Lower leg skin (tissue), 4 donors: ENCODE data around the gene PCDHA4. TPM values are rescaled to one million over a fixed set of nuclear protein-coding genes. Genes with fewer than 3 reads are reported as not detected.
"Not testable (repeated sequence)": the region's sequence is repeated elsewhere in the genome, so short reads cannot be mapped to it uniquely, and the experiment has no call there.

Experiments used
- DNase-seq, 2 donors: peaks; one replicate each; pipeline ENCODE4 v3.0.0-alpha.2; 2019; ENCODE audit warnings: low spot score in 2 of 2
- H3K4me3 ChIP-seq: fragments of 200-600 bp; sonication (generic); 2 replicates; pipeline ENCODE4 v1.5.1; 2017; ENCODE audit warnings: mild to moderate bottlenecking, low read depth; ENCODE audit not compliant: poor library complexity, severe bottlenecking
- POLR2A ChIP-seq, 2 donors: fragments of 450-650 bp; IDR thresholded peaks; one replicate each; pipeline ENCODE4 v1.6.1; 2016 to 2017; ENCODE audit warnings: antibody characterized with exemption in 2 of 2, mild to moderate bottlenecking in 1 of 2, moderate library complexity in 1 of 2
- WGBS, 2 donors: methylation state at CpG; one replicate each; pipeline ENCODE4 v1.1.5; 2018; 5-methylcytosine and 5-hydroxymethylcytosine counted together
- intact Hi-C: fragments of 100-400 bp; cut with DNase I; formaldehyde crosslinking; loops from one replicate; pipeline ENCODE4 v1.15.0; 2023; ENCODE audit warnings: low total_unique reads
- total RNA-seq, 4 donors: library from RNA; depleted of rRNA; stranded (reverse); fragments of >200 nt; gene quantifications; one replicate each; pipeline ENCODE4 v1.1.0, GENCODE V29; 2016
- TF ChIP-seq, protein P1 (sequence below), 3 donors: fragments of 450-650 bp; IDR thresholded peaks; one replicate each; pipeline ENCODE4 v1.5.1; 2016; ENCODE audit warnings: antibody characterized with exemption in 3 of 3, mild to moderate bottlenecking in 3 of 3, moderate library complexity in 2 of 3

Gene PCDHA4
- total RNA-seq, 4 donors from 2014 or later: 0.08 to 0.58 (median 0.23) TPM; not detected in 1

DNA sequence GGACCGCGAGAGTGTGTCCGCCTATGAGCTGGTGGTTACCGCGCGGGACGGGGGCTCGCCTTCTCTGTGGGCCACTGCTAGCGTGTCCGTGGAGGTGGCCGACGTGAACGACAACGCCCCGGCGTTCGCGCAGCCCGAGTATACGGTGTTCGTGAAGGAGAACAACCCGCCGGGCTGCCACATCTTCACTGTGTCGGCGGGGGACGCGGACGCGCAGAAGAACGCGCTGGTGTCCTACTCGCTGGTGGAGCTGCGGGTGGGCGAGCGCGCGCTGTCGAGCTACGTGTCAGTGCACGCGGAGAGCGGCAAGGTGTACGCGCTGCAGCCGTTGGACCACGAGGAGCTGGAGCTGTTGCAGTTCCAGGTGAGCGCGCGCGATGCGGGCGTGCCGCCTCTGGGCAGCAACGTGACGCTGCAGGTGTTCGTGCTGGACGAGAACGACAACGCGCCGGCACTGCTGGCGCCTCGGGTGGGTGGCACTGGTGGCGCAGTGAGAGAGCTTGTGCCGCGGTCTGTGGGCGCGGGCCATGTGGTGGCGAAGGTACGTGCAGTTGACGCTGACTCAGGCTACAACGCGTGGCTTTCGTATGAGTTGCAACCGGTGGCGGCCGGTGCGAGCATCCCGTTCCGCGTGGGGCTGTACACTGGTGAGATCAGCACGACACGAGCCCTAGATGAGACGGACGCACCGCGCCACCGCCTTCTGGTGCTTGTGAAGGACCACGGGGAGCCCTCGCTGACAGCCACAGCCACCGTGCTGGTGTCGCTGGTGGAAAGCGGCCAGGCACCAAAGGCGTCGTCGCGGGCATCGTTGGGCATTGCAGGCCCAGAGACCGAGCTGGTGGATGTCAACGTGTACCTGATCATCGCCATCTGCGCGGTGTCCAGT is 29.0 kb downstream of the PCDHA4 start:
- DNase-seq: no peak
- no peak overlapping the region for H3K4me3 ChIP-seq
- TF ChIP-seq POLR2A (IDR thresholded peaks at IDR 0.05): no peak
- TF ChIP-seq, protein P1, sequence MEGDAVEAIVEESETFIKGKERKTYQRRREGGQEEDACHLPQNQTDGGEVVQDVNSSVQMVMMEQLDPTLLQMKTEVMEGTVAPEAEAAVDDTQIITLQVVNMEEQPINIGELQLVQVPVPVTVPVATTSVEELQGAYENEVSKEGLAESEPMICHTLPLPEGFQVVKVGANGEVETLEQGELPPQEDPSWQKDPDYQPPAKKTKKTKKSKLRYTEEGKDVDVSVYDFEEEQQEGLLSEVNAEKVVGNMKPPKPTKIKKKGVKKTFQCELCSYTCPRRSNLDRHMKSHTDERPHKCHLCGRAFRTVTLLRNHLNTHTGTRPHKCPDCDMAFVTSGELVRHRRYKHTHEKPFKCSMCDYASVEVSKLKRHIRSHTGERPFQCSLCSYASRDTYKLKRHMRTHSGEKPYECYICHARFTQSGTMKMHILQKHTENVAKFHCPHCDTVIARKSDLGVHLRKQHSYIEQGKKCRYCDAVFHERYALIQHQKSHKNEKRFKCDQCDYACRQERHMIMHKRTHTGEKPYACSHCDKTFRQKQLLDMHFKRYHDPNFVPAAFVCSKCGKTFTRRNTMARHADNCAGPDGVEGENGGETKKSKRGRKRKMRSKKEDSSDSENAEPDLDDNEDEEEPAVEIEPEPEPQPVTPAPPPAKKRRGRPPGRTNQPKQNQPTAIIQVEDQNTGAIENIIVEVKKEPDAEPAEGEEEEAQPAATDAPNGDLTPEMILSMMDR (IDR thresholded peaks at IDR 0.05): no peak
- intact Hi-C loops: no loop called here
- WGBS, 2 donors: 51 to 56% methylated on average over 71 to 100 of the region's 103 CpGs

DNA sequence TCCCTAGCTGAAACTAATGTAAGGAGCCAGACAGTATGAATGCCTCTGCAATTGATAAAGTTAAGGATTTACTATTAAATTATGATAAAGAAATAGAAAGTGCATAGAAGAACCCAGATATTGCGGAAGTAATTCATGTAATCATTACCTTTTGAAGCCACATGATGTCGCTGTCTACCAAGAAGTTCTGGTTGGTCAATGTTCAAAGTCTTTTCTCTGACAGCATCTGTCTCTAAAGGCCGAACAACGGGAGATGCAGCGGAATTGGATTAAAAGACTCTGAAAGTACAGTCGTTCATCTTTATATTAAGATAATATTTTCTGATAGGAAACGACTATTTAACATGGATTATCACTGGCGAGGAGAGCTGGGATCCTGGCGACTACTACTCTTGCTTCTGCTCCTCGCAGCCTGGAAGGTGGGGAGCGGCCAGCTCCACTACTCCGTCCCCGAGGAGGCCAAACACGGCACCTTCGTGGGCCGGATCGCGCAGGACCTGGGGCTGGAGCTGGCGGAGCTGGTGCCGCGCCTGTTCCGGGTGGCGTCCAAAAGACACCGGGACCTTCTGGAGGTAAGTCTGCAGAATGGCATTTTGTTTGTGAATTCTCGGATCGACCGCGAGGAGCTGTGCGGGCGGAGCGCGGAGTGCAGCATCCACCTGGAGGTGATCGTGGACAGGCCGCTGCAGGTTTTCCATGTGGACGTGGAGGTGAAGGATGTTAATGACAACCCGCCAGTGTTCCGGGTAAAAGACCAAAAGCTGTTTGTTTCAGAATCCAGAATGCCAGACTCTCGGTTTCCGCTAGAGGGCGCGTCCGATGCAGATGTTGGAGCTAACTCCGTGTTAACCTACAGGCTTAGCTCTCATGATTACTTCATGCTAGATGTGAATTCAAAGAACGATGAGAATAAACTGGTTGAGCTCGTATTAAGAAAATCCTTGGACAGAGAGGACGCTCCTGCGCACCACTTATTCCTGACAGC is 34.4 kb downstream of the PCDHA4 start, which contains the start of gene PCDHA8:
PCDHA8 (plus strand) TSS at position 210 of the 985 bp plus-strand sequence; CDS start at position 345, 135 bp downstream.
- no peak for DNase-seq
- TF ChIP-seq POLR2A (IDR thresholded peaks at IDR 0.05): no peak
- TF ChIP-seq, protein P1 (IDR thresholded peaks at IDR 0.05): no peak
- intact Hi-C loops: no loop called here
- H3K4me3 ChIP-seq: no peak within 1 kb of the TSS
- 25 to 29% methylated on average over 46 to 47 of the region's 47 CpGs for WGBS, 2 donors

DNA sequence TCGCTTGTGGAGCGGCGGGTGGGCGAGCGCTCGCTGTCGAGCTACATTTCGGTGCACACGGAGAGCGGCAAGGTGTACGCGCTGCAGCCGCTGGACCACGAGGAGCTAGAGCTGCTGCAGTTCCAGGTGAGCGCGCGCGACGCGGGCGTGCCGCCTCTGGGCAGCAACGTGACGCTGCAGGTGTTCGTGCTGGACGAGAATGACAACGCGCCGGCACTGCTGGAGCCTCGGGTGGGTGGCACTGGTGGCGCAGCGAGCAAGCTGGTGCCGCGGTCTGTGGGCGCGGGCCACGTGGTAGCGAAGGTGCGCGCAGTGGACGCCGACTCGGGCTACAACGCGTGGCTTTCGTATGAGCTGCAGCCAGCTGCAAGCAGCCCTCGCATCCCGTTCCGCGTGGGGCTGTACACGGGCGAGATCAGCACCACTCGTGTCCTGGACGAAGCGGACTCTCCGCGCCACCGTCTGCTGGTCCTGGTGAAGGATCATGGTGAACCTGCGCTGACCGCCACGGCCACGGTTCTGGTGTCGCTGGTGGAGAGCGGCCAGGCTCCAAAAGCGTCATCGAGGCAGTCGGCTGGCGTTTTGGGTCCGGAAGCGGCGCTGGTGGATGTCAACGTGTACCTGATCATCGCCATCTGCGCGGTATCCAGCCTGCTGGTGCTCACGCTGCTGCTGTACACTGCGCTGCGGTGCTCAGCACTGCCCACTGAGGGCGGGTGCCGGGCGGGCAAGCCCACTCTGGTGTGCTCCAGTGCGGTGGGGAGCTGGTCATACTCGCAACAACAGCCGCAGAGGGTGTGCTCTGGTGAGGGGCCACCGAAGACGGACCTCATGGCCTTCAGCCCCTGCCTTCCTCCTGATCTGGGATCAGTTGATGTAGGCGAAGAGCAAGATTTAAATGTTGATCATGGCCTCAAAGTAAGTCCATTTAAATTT is 36.2 kb downstream of the PCDHA4 start:
- no peak for DNase-seq
- 42 to 61% methylated on average over 42 to 76 of the region's 87 CpGs for whole genome bisulfite sequencing, 2 donors

DNA sequence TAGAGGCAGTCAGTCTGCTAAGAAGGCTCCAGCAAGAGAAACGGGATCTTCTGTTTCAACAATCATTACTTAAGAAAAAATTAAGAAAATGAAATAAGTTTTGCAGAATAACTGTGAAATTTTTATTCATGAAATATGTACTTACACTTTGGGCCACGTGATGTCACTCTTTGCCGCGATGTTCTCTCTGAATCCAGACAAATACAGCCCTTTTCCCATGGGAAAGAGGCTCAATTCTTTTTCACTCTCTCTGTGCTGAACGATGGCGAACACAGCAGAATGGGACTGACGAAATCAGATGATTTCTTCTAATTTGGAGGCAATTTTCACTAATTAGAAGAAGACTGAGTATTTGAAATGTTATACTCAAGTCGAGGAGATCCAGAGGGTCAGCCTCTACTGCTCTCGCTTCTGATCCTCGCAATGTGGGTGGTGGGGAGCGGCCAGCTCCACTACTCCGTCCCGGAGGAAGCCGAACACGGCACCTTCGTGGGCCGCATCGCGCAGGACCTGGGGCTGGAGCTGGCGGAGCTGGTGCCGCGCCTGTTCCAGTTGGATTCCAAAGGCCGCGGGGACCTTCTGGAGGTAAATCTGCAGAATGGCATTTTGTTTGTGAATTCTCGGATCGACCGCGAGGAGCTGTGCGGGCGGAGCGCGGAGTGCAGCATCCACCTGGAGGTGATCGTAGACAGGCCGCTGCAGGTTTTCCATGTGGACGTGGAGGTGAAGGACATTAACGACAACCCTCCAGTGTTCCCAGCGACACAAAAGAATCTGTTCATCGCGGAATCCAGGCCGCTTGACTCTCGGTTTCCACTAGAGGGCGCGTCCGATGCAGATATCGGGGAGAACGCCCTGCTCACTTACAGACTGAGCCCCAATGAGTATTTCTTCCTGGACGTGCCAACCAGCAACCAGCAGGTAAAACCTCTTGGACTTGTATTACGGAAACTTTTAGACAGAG is 41.6 kb downstream of the PCDHA4 start, which contains the start of gene PCDHA9:
PCDHA9 (plus strand) TSS at position 244 of the 964 bp plus-strand sequence; CDS start at position 358, 114 bp downstream.
- DNase-seq, intact Hi-C loops, H3K4me3 ChIP-seq: not testable (repeated sequence)
- 25% methylated on average over 28 to 37 of the region's 48 CpGs for WGBS, 2 donors

More for the DNA sequence above, 36.2 kb downstream of the PCDHA4 start:
- intact Hi-C loops: no loop called here
- TF ChIP-seq POLR2A (IDR thresholded peaks at IDR 0.05): no peak
- TF ChIP-seq, protein P1 (IDR thresholded peaks at IDR 0.05): no peak
- H3K4me3 ChIP-seq: no peak overlapping the region

DNA sequence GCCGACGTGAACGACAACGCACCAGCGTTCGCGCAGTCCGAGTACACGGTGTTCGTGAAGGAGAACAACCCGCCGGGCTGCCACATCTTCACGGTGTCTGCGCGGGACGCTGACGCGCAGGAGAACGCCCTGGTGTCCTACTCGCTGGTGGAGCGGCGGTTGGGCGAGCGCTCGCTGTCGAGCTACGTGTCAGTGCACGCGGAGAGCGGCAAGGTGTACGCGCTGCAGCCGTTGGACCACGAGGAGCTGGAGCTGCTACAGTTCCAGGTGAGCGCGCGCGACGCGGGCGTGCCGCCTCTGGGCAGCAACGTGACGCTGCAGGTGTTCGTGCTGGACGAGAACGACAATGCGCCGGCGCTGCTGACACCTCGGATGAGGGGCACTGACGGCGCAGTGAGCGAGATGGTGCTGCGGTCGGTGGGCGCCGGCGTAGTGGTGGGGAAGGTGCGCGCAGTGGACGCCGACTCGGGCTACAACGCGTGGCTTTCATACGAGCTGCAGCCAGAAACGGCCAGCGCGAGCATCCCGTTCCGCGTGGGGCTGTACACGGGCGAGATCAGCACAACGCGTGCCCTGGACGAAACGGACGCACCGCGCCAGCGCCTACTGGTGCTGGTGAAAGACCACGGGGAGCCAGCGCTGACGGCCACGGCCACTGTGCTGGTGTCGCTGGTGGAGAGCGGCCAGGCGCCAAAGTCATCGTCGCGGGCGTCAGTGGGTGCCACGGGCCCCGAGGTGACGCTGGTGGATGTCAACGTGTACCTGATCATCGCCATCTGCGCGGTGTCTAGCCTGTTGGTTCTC is 43.2 kb downstream of the PCDHA4 start:
- intact Hi-C loops: loop anchor here (2.0 kb wide), 1 partner anchor 51 kb away; no protein-coding TSS in a partner anchor
- 43 to 55% methylated on average over 82 to 88 of the region's 101 CpGs for WGBS, 2 donors
- H3K4me3 ChIP-seq, DNase-seq: not testable (repeated sequence)
